COR-L47 (cell line): ENCODE measurements around the gene SNAP47.

ENCODE experiments used
- DNase-seq: peaks from one replicate; lab custom pipeline; 2025; lab: John Stamatoyannopoulos, UW

Gene SNAP47

GRCh38 chr1:227769047-227769935 is 34.1 kb downstream of the SNAP47 start:
- no peak for DNase-seq

- no peak for DNase-seq
These were observed 34.8 kb downstream of the SNAP47 start for GRCh38 chr1:227769936-227770494.

GRCh38 chr1:227770812-227771211 is 35.6 kb downstream of the SNAP47 start:
- no peak for DNase-seq

GRCh38 chr1:227771326-227771725 is 36.1 kb downstream of the SNAP47 start:
- no peak for DNase-seq

- DNase-seq = no peak
These were observed 36.5 kb downstream of the SNAP47 start for GRCh38 chr1:227771771-227772170.

GRCh38 chr1:227773558-227773957 is 38.3 kb downstream of the SNAP47 start:
- no peak for DNase-seq

GRCh38 chr1:227774051-227774731 is 39.0 kb downstream of the SNAP47 start:
- peak; percentile 48 for DNase-seq

GRCh38 chr1:227774821-227775661 is 39.8 kb downstream of the SNAP47 start:
- DNase-seq = no peak

- DNase-seq = no peak
These were observed 40.6 kb downstream of the SNAP47 start for GRCh38 chr1:227775841-227776240.

- no peak for DNase-seq
These were observed 41.1 kb downstream of the SNAP47 start for GRCh38 chr1:227776331-227776771.

GRCh38 chr1:227777156-227777555 is 41.9 kb downstream of the SNAP47 start:
- no peak for DNase-seq

- no peak for DNase-seq
These were observed 42.4 kb downstream of the SNAP47 start for GRCh38 chr1:227777646-227778045.

GRCh38 chr1:227778401-227778947 is 43.2 kb downstream of the SNAP47 start:
- DNase-seq = no peak

- DNase-seq = no peak
These were observed 43.8 kb downstream of the SNAP47 start for GRCh38 chr1:227779021-227779441.

GRCh38 chr1:227779685-227780084 is 44.5 kb downstream of the SNAP47 start:
- DNase-seq = no peak

GRCh38 chr1:227780101-227781044 is 45.1 kb downstream of the SNAP47 start:
- peak; percentile 63 for DNase-seq

- no peak for DNase-seq
These were observed 46.2 kb downstream of the SNAP47 start for GRCh38 chr1:227781314-227781930.

GRCh38 chr1:227782226-227782625 is 47.0 kb downstream of the SNAP47 start:
- DNase-seq = no peak

GRCh38 chr1:227785094-227785804 is 50.0 kb downstream of the SNAP47 start:
- no peak for DNase-seq
